ENCODE results near the gene DPYSL5. TPM values are rescaled to one million over a fixed set of nuclear protein-coding genes. Genes with fewer than 3 reads are reported as not detected.

DPYSL5 gene
- total RNA-seq, 1 donor from 2014 or later = not detected

DNA sequence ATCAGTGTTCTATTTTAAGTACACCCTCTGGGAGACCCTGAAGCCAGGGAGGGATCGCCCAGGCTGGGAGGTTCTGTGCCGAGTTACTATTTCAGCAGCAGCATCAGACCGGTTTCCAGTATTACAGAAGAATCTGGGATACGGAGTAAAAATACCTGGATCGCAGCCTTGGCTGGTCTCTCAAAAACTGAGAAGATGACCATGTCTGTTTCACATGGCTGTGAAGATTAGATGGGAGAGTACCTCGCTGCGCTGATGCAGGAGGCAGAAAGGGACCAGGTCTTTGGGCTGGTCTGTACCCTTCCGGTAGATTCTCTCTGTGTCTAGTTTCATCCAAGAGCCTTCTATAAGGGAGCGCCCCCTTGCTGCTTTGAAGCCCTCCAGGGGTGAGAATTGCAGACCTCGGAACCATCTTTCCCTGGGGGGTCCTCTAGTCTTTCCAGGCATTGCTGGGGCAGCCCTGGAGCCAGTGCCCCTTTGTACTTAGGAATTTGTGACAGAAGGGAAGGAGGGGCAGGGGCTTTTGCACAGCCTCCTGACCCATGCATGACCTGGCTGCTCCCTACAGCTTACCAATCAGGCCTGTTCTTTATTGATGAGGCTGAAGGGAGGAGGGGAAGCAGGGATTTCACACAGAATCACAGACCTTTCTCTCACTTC is 66.2 kb downstream of the DPYSL5 start:
- DNase-seq (no peak), ATAC-seq (no peak)
- no peaks in the 10 kb centered on the region for H3K9me3 ChIP-seq
- no peaks in the 10 kb centered on the region for H3K36me3 ChIP-seq
- H3K4me1 ChIP-seq = no peaks in the 10 kb centered on the region
- no peak for TF ChIP-seq CTCF (IDR thresholded peaks at IDR 0.05)
- no peak overlapping the region for H3K4me3 ChIP-seq
- peaks cover 48% of the 10 kb centered on the region for H3K27me3 ChIP-seq
- intact Hi-C loops (cut with DNase I) = no loop called here
- H3K27ac ChIP-seq = no peak overlapping the region

GRCh38 chr2:26914659-26915310 is 66.9 kb downstream of the DPYSL5 start:
- H3K36me3 ChIP-seq = no peaks in the 10 kb centered on the region
- ATAC-seq = no peak

DNA sequence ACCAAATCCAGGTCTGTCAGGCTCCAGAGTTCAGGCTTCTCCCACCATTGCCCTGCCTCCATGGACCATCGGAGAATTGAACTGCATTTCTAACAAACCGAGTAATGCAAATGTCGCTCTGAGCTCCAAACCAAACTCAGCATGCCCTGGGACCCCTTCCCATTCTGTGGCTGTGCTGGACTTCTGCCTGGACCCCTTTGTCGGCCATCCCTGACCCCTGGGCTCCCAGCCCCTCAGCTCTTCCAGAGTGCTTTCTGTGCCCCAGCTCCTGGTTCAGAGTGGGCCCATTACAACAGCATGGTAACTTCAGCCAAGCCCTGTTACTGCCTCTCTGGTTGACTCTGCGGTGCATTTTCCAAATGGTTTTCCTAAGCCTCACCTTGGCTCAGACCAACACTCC is 67.4 kb downstream of the DPYSL5 start:
- TF ChIP-seq CTCF (IDR thresholded peaks at IDR 0.05) = no peak
- ATAC-seq (no peak), DNase-seq (no peak)
- peaks cover 39% of the 10 kb centered on the region for H3K27me3 ChIP-seq
- H3K4me3 ChIP-seq = no peak overlapping the region
- intact Hi-C loops (cut with DNase I) = no loop called here
- no peaks in the 10 kb centered on the region for H3K4me1 ChIP-seq
- H3K27ac ChIP-seq = no peak overlapping the region
- H3K36me3 ChIP-seq = no peaks in the 10 kb centered on the region
- no peaks in the 10 kb centered on the region for H3K9me3 ChIP-seq

More at GRCh38 chr2:26914659-26915310, 66.9 kb downstream of the DPYSL5 start:
- Histone ChIP-seq H3K4me1 (no peaks in the 10 kb centered on the region), H3K27me3 (peaks cover 43% of the 10 kb centered on the region), H3K9me3 (no peaks in the 10 kb centered on the region), H3K4me3 (no peak overlapping the region), H3K27ac (no peak overlapping the region)
- intact Hi-C loops (cut with DNase I) = no loop called here
- TF ChIP-seq CTCF (IDR thresholded peaks at IDR 0.05) = no peak
- no peak for DNase-seq

- peaks cover 30% of the 10 kb centered on the region for H3K27me3 ChIP-seq
- H3K4me1 ChIP-seq = no peaks in the 10 kb centered on the region
- H3K27ac ChIP-seq = no peak overlapping the region
- H3K36me3 ChIP-seq = no peaks in the 10 kb centered on the region
- intact Hi-C loops (cut with DNase I) = no loop called here
- no peak for DNase-seq
- H3K4me3 ChIP-seq = no peak overlapping the region
- no peak for TF ChIP-seq CTCF (IDR thresholded peaks at IDR 0.05)
- H3K9me3 ChIP-seq = no peaks in the 10 kb centered on the region
- ATAC-seq = no peak
These were observed 68.3 kb downstream of the DPYSL5 start for GRCh38 chr2:26916128-26916692.

DNA sequence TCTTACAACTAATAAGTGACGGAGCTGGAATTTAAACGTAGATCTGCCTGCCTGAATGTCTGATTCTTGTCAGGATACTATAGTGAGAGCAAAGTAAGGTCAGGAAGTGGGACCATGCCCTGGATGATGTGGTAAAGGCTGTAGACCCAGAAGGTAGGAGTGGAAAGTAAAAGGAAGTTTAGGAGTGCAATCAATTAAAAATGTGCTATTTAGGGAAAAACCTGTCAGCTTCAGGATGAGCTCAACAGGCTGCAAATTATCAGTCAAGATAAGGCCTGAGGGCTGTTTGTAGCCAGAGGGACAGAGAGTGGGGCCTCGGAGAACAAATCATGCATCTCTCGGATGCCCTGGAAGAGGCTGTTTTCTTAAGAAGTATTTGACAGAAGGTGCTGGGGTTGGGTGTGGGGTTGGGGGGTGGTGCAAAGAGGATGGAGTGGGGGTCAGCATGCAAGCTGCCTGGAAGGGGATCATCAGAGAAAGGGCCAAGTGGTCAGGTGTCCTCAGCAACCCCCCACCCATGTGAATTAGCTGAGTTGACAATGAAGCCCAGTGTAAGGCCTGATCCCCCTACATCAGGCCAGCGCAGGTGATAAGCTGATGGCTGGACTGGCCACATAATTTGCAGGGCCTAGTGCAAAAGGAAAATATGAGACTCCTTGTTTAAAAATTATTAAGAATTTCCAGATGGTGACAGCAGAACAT is 69.4 kb downstream of the DPYSL5 start:
- DNase-seq = no peak
- ATAC-seq = no peak
- peaks cover 21% of the 10 kb centered on the region for H3K27me3 ChIP-seq
- intact Hi-C loops (cut with DNase I) = no loop called here
- H3K27ac ChIP-seq = no peak overlapping the region
- no peaks in the 10 kb centered on the region for H3K36me3 ChIP-seq
- no peaks in the 10 kb centered on the region for H3K4me1 ChIP-seq
- no peak overlapping the region for H3K4me3 ChIP-seq
- no peak for TF ChIP-seq CTCF (IDR thresholded peaks at IDR 0.05)
- H3K9me3 ChIP-seq = no peaks in the 10 kb centered on the region

Data from upper lobe of right lung (tissue), 1 donor.